HG03354 (cell line): ENCODE data around the gene GPR27.

ENCODE experiments used
- ATAC-seq: cut with Tn5 transposase; IDR thresholded peaks from one replicate; pipeline ENCODE4 v1.9.1; 2021; ENCODE audit warnings: mild to moderate bottlenecking; ENCODE audit not compliant: unreplicated experiment, poor library complexity, severe bottlenecking

GPR27 gene

DNA sequence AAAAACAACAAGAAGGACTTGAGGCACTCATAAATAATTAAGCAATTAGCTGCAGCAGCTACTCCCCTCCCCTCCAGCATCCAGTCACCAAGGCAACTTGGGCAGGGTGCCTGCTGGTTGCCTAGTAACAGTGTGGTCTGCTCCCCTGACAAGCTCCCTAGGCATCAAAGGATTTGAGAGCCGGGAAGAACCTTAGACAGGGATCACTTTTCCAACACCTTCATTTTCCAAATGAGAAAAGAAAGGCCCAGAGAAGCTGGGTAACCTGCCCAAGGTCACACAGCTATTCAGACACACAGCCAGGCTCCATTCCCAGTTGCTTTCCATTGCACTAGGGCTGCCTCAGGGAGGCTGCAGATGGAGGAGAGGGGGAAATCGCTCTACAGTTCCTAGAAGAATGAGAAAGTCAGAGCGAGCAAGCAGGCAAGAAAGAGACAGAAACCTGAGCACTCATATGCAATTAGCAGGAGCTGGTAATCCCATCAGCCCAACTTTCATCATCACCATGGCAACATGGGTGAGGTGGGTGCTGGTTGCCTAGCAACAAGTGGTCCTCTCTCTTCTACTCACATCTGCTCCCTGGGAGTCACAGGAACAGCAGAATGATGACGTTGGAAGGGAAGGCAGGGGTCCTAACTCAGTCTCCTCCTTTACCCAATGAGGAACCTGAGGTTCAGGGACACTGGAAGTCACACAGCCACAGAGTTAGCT, 24.9 kb upstream of the GPR27 start:
- no peak for ATAC-seq

DNA sequence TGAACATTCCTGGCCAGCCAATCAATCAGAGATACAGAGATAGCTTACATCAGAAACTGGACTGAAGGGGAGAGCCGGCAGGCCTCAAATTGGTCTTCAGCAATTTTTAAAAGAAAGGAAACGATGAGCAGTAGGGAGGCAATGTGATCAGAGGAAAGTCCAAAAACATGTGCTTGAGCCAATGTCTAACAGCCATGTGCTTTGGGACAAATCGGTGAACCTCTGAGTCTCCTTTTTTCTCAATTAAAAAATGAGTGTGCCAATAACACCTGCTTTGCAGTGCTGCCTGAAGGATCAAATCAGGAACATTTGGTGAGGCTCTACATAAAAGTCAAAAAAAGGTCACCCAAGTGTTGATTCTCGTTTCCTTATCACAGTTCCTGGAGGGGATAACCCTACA, 21.0 kb upstream of the GPR27 start:
- ATAC-seq: no peak

DNA sequence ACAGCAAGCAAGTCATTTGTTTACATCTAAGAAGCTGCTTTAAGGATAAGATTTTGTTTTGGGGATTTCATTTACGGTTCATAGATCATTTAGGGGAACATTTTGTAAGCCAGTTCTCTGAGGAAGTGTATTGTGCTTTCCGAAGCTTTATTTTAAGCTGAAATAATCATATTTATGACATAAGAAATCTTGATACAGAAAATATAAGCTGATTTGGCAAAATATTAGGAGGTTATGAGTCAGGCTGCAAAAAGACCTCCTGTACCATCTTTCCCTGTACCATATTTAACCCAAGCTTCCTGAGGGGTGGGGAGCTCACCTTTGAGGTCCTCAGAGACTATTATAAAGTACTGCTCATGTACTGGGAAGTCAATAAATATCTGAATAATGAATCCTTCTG, 20.3 kb upstream of the GPR27 start:
- no peak for ATAC-seq

DNA sequence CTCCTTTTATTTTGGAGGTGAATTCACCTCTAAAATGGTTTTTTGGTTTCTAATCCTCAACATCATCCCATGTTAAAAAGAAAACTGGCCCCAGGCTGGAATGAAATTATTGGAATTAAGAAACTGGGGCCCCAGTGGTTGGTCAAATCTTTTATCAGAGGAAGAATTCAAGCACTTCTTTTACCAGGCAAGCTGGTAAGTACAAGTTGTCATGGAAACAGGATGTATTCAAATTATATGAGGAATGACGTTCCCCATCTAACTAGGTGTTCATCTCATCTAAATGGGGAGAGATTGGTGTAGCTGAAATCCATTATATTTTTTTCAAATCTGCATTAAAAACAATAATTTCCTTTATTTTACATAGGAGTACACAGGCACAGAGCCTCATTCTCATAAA, 18.8 kb upstream of the GPR27 start:
- no peak for ATAC-seq

DNA sequence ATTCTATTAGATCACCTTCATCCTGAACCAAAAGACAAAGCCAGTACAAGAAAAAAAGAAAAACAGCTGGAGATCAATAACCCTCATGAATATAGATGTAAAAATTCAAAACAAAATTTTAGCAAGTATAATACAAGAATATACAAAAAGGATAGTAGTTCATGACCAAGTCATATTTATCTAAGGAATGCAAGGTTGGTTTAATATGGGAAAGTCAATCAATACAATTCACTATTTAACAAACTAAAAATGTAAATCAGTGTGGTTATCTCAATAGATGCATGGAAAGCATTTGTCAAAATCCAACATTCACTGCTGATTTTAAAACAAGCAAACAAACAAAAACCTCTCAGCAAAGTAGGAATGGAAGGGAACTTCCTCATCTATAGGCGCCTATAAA, 11.0 kb upstream of the GPR27 start:
- ATAC-seq: no peak

DNA sequence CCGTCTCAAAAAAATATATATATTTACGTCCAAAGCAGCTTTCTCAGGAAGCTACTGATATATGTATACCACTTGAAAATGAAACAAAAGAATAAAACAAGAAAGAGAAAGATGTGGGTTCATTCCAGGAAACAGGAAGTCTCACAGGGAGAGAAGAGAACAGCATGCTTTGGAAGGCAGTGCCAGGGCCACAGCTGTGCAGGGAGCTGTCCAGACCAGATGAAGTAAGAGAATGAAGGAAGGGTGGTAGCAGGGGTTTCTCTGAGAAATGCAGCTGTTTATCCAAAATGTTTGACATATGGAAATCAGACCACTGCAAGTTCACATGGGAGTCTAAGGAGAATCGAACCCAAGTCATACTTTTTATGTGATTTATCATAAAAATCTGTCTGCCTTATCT, 8.9 kb upstream of the GPR27 start:
- ATAC-seq: no peak

DNA sequence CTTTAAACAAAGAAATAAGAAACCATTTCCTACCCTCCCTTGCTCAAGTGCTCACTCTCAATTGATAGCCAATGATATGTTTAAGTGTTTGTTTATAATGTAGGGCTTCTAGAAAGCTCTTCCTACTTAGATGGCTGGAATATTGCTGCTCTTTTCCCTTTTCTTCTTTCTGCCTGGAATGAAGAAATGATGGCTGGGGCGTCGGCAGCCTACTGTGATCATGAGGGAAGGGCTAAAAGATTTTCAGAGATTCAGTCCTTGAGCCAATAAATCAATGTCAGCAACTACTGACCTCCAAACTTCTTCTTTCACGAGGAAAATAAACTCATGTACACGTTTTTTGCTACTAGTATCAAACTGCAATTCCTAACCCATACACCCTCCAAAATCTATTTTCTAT, 2.1 kb upstream of the GPR27 start:
- no peak for ATAC-seq

DNA sequence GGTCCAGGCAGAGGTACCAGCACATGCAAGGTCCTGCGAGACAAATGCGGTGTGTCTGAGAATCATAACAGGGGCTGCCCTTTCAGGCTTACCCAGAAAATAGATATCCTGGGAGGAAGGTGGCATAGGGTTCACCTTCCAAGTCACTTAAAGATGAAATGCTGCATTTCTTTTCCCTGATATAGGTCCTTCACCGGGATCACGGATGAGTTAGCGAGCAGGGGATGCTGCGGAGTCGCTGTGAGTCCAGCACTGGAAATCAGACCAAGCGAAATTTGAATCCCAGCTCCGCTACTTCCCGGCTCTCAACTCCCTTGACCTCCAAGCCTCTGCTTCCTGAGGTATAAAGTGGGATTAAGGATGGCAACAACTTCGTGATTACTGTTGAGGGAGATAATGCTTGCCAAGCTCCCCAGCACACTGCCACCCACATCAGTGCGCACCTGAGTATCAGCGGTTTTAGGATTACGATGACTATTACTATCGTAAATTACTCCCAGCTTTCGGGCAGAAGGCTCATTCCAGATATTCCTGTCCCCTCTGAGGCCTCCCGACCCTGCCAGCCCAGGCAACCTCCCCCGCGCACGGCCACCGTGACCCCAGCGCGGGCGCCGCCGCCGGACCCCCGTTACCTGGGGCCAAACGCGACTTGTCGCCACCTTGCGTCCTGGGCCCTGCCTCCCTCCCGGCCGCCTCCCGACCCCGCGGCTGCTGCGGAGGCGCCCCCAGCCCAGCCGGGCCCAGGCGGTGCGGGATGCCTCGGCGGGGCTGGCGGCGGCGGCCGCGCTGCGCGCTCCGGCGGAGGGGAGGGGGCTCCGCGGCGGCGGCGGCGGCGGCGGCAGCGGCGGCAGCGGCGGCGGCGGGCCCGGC, 589 bp upstream of the GPR27 start:
- ATAC-seq: no peak

DNA sequence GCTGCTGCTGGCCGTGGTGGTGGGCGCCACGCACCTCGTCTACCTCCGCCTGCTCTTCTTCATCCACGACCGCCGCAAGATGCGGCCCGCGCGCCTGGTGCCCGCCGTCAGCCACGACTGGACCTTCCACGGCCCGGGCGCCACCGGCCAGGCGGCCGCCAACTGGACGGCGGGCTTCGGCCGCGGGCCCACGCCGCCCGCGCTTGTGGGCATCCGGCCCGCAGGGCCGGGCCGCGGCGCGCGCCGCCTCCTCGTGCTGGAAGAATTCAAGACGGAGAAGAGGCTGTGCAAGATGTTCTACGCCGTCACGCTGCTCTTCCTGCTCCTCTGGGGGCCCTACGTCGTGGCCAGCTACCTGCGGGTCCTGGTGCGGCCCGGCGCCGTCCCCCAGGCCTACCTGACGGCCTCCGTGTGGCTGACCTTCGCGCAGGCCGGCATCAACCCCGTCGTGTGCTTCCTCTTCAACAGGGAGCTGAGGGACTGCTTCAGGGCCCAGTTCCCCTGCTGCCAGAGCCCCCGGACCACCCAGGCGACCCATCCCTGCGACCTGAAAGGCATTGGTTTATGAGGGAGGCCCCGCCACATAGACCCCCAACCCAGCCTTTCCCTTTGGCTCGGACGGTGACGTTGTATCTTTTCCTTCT, 1.1 kb downstream of the GPR27 start:
- ATAC-seq: no peak

DNA sequence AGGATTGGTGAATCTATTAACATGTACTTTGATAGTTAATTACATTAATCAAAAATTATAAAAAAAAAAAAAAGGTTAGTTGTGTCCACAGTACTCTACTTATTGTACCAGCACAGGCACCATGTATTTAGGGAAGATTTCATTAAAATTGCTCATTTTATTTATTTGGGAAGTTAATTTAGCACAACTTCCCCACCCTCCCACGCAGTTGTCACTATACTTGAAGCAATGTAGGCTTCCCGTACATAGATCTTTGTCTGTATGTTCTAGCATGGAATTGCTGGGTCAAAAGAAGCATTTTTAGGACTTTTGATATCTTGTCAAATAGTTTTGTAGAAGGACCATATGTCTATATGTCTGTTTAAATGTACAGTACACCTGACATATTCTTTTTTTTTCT, 4.4 kb downstream of the GPR27 start:
- no peak for ATAC-seq

DNA sequence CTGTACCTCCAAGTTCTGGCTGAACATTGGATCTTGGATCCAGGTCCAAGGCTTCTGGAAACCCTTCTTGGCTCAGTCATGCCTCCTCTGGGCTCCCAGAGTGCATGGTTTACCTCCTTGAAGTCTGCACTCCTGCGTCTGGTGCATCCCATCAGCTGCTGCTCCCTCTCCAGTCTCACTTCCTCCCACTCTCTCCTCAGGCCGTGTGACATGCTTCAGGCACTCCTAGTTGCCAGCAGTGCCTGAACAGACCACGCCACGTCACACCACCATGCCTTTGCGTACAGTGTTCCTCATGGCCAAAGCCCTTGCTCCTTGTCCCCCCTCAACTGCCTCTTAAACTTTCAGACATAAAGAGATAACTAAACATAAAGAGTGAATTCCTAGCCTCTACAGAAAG, 5.7 kb downstream of the GPR27 start:
- no peak for ATAC-seq

DNA sequence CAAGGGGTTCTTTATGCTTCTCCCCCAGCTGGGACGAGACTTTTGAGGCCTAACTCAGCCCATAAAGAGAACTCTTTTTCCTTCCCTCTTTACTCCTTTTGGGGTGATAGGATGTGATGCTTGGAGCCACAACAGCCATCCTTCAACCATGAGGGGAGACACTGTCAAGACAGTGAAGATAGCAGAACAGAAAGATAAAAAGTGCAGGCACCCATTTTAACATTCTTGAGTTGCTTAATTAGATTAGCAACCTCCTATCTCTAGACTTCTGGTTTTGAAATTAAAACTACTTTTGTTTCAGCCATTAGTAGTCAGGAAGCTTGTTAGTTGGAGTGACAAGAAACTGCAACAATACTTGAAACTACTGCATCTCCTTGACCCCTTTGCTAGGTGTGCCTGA, 6.5 kb downstream of the GPR27 start:
- no peak for ATAC-seq

DNA sequence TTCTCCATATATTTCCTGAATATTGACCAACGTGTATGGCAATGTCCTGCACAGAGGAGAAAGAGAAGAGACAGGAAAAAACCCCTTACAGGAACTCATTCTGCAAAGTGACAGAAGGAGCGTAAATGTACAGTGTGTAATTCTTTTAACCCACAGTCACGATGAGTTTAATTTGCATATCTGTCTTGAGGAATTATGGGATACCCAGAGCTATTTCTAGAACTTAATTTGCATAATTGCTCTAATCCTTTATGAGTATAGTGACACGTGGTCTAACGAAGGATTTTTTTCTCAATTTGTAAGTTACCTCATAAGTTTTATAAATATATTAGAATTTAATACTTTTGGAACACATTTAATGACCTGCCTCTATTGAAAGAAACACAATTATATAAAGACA, 9.8 kb downstream of the GPR27 start:
- ATAC-seq: no peak

DNA sequence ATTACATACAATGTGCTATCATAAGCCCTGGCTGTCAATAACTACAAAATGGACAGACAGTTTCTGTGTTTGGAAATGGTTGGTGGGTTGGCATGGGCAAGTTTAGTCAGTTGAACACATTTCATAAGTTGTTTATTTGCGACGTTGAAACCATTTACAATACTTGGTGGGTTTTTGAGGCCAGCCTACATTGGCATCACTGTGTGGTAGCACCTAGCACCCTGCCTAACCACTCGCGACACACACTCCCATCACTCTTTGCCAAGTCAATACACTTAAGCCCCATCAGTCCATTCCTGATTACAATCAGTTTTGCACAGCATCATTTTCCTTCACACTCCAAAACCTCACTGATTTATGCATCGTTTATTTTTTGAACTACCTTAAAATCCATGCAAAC, 17.5 kb downstream of the GPR27 start:
- no peak for ATAC-seq

DNA sequence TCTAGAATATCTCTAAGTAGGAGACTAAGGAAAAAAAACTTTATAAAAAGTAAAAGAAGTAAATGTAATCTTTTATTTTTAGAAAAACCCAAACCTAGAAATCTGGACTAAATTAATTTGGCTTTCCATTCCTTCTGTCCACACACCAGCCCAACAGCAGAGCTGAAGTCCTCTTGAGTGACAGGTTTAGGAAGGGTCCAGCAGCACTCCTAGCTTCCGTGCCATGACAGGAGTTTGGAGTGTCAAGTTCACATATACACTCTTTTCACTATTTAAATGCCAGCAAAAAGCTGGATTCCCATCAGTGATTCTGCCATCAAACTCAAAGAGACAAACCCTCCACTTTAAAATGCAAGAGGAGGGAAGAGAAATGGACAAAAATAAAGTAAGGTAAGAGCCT, 18.2 kb downstream of the GPR27 start:
- no peak for ATAC-seq

DNA sequence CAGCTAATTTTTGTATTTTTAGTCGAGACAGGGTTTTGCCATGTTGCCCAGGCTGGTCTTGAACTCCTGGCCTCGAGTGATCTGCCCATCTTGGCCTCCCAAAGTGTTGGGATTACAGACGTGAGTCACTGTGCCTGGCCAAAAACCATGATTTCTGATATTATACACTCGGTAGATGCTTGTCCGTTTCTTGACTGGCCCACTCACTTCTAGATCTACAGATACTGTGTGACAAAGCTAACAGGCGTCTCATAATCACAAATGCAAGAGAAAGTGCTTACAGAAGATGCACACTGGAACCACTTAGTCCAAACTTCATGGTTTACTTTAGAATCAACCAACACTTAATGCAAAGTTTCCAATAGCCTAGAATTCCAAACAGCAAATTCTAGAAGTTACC, 22.9 kb downstream of the GPR27 start:
- ATAC-seq: no peak

DNA sequence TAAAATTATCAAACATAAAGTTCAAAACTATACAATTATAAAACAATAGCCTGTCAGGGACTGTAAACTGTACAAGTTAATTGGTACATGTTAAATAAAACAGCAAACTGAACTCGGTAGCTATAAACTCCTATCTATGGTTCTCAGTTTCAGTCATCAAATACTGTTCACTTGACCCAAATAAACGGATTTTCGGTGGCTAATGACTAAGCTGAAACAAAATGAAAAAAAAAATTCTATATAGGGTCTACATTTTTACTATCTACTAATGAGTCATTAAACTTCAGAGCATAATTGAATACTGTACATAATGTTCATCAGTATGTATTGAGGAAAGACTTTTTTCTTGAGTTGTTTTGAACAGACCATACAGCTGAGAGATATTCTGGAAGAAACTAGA, 24.7 kb downstream of the GPR27 start:
- ATAC-seq: no peak

DNA sequence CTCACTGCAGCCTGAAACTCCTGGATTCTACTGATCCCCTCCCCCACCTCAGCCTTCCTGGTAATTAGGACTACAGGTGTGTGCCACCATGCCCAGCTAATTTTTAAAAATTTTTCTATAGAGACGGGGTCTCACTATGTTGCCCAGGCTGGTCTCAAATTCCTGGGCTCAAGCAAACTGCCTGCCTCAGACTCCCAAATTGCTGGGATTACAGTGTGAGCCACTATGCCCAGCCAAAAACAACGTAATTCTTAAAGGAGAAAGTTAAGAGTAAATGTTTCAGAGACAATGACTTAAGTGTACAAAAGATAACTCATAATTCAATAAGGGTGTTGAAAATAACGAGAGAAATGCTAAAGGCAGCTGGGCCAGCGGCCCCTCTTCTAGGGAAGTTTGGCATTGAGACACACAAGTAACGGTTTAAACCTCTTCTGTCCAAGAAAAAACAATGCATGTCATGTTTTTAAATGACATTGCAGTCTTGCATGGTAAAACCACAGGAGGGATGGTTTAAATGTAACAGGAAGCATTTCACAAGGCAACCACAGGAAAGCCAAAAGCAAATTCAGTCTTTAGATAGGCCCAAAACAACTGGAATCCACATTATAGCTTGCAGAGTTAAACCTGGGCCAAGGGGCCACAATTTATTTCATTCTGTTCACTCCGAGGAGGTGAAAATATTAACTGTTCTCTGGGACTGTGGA, 26.2 kb downstream of the GPR27 start:
- ATAC-seq: no peak

DNA sequence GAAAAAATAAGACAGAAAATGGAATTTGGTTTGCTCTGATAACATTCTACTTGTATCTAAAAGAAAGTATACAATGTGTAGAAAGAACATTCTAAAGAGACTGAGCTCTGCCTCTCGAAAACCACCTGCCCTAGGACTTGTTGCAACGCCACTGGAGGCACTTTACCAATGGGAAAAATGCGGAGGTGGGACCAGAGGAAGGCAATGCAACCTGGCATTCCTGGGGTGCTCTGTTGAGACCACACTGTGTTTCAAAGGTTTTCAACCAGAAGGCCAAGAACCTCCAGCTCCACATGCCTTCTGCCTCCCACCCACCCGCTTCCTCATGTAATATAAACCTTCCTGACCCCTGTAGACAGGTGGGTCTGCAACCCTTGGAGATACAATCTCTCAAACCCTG, 26.8 kb downstream of the GPR27 start:
- ATAC-seq: no peak

DNA sequence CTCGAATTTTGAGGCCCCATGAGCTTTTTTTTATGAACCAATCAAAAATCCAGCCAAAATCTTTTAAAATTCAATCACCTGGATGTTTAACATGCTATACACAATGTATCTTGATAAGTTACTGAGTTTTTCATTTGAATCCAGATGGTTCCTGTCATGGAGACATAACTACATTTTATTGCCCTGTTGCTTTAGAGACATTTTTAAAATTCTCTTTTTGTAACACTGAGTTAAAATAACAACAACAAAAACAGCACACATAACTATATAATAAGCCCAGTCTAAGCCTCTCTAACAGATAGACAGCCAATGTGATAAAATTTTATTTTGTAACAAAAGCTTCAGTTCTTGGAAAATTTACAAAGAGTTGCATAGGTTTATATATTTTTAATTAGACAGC, 29.5 kb downstream of the GPR27 start:
- no peak for ATAC-seq
